Lower lobe of right lung (tissue), 2 donors: ENCODE results near the gene KRTAP10-4. TPM values are rescaled to one million over a fixed set of nuclear protein-coding genes. Genes with fewer than 3 reads are reported as not detected.
A peak's percentile ranks its signal among the peaks of the same experiment; 100 is the strongest.
"Not testable (repeated sequence)": the region's sequence is repeated elsewhere in the genome, so short reads cannot be mapped to it uniquely, and the experiment has no call there.

ENCODE experiments used
- ATAC-seq, 2 donors: fragments of 200-7000 bp; cut with Tn5 transposase; one replicate each; pipeline ENCODE4 v1.9.1; 2020 to 2022; ENCODE audit warnings: mild to moderate bottlenecking in 2 of 2, moderate library complexity in 2 of 2
- DNase-seq: peaks from one replicate; pipeline ENCODE4 v3.0.0-alpha.2; 2020
- H3K27ac ChIP-seq: fragments of 200-600 bp; one replicate; pipeline ENCODE4 v1.8.0; 2022
- H3K27me3 ChIP-seq: fragments of 200-600 bp; one replicate; pipeline ENCODE4 v1.8.0; 2022; ENCODE audit warnings: low read depth
- H3K36me3 ChIP-seq: fragments of 200-600 bp; one replicate; pipeline ENCODE4 v1.8.0; 2022; ENCODE audit warnings: mild to moderate bottlenecking
- H3K4me1 ChIP-seq: fragments of 200-600 bp; one replicate; pipeline ENCODE4 v1.8.0; 2022
- H3K4me3 ChIP-seq: fragments of 200-600 bp; one replicate; pipeline ENCODE4 v1.8.0; 2022; ENCODE audit warnings: mild to moderate bottlenecking
- H3K9me3 ChIP-seq: fragments of 200-600 bp; one replicate; pipeline ENCODE4 v1.8.0; 2022
- CTCF ChIP-seq: fragments of 200-600 bp; IDR thresholded peaks from one replicate; pipeline ENCODE4 v1.8.0; 2022; ENCODE audit warnings: antibody characterized with exemption, mild to moderate bottlenecking
- intact Hi-C: fragments of 100-400 bp; cut with DNase I; formaldehyde crosslinking; loops from one replicate; pipeline ENCODE4 v1.11.0; 2022
- total RNA-seq: library from RNA; stranded (reverse); fragmentation: NEBNext Ultra II Directional; extraction: Animal tissue kit (Norgen Biotek cat#: 25700); gene quantifications from one replicate; pipeline ENCODE4 v1.2.1, GENCODE V29; 2021
- donor health status: DM: no; HTN: yes; CAD: no; lungs with severe emphysema.

The KRTAP10-4 gene
- total RNA-seq, 1 donor from 2014 or later, result not detected

GRCh38 chr21:44585892-44586291 lies 12.4 kb downstream of the KRTAP10-4 start:
- no peak overlapping the region for H3K4me3 ChIP-seq
- no peak for ATAC-seq
- no peaks in the 10 kb centered on the region for H3K4me1 ChIP-seq
- no peaks in the 10 kb centered on the region for H3K36me3 ChIP-seq
- no peak overlapping the region for H3K27ac ChIP-seq
- TF ChIP-seq CTCF, result no peak
- peaks cover 5% of the 10 kb centered on the region for H3K9me3 ChIP-seq
- intact Hi-C loops, result no loop called here
- no peak for DNase-seq
- peaks cover 30% of the 10 kb centered on the region for H3K27me3 ChIP-seq

GRCh38 chr21:44589094-44589493 lies 15.6 kb downstream of the KRTAP10-4 start:
- Histone ChIP-seq H3K36me3 (no peaks in the 10 kb centered on the region), H3K27ac (no peak overlapping the region), H3K4me3 (no peak overlapping the region), H3K9me3 (no peaks in the 10 kb centered on the region), H3K4me1 (no peaks in the 10 kb centered on the region), H3K27me3 (peaks cover 30% of the 10 kb centered on the region)
- ATAC-seq (no peak), DNase-seq (no peak)
- TF ChIP-seq CTCF, result no peak
- intact Hi-C loops, result no loop called here

- DNase-seq (no peak), ATAC-seq (peak in 1 of 2 donors; percentile 20)
- H3K27me3 ChIP-seq, result peaks cover 25% of the 10 kb centered on the region
These were observed 16.2 kb downstream of the KRTAP10-4 start for GRCh38 chr21:44589586-44590305.

GRCh38 chr21:44590311-44590721 lies 16.8 kb downstream of the KRTAP10-4 start:
- H3K27me3 ChIP-seq, result peaks cover 25% of the 10 kb centered on the region
- H3K9me3 ChIP-seq, result no peaks in the 10 kb centered on the region
- no peaks in the 10 kb centered on the region for H3K36me3 ChIP-seq
- H3K4me1 ChIP-seq, result no peaks in the 10 kb centered on the region
- no peak overlapping the region for H3K4me3 ChIP-seq
- intact Hi-C loops, result no loop called here
- no peak overlapping the region for H3K27ac ChIP-seq
- no peak for DNase-seq
- peak in 1 of 2 donors; percentile 51 for ATAC-seq
- no peak for TF ChIP-seq CTCF

More at GRCh38 chr21:44589586-44590305, 16.2 kb downstream of the KRTAP10-4 start:
- intact Hi-C loops, result no loop called here
- TF ChIP-seq CTCF, result no peak
- Histone ChIP-seq H3K9me3 (no peaks in the 10 kb centered on the region), H3K27ac (no peak overlapping the region), H3K4me3 (no peak overlapping the region), H3K36me3 (no peaks in the 10 kb centered on the region), H3K4me1 (no peaks in the 10 kb centered on the region)

- peaks cover 23% of the 10 kb centered on the region for H3K27me3 ChIP-seq
- H3K4me1 ChIP-seq, intact Hi-C loops: not testable (repeated sequence)
These were observed 17.6 kb downstream of the KRTAP10-4 start for GRCh38 chr21:44590897-44591800.

GRCh38 chr21:44591801-44592130 lies 18.2 kb downstream of the KRTAP10-4 start:
- H3K4me1 ChIP-seq, H3K27ac ChIP-seq, intact Hi-C loops, H3K9me3 ChIP-seq, DNase-seq, H3K4me3 ChIP-seq, H3K36me3 ChIP-seq, ATAC-seq: not testable (repeated sequence)
- peaks cover 17% of the 10 kb centered on the region for H3K27me3 ChIP-seq

More at GRCh38 chr21:44590897-44591800, 17.6 kb downstream of the KRTAP10-4 start:
- H3K4me3 ChIP-seq, ATAC-seq, H3K27ac ChIP-seq, DNase-seq, H3K36me3 ChIP-seq, H3K9me3 ChIP-seq: not testable (repeated sequence)
